C4-2B (cell line): Measurements from ENCODE around the gene PLPP4.

Source experiments
- ZFX ChIP-seq: fragments of 450-650 bp; IDR thresholded peaks from 2 replicates; pipeline ENCODE4 v1.6.1; 2017
- TF ChIP-seq, protein P1 (sequence below): fragments of 450-650 bp; conservative IDR thresholded peaks from 2 replicates; pipeline ENCODE4 v1.5.1; 2017; ENCODE audit warnings: mild to moderate bottlenecking

DNA sequence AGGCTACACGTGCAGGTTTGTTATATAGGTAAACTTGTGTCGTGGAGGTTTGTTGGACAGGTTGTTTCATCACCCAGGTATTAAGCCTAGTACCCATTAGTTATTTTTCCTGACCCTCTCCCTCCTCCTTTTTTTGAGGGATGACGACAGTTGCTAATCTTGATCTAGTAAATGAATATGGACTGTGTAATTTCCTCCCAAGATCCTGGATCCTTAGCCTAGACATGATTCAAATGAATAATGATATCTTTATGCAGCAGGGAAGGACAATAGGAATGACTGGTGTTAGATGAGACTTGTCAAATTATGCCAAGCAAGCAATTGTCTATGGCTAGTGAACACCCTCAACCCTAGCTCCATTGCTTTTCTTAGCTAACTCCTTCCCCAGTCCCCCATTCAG, 156.2 kb downstream of the PLPP4 start:
- TF ChIP-seq, protein P1, sequence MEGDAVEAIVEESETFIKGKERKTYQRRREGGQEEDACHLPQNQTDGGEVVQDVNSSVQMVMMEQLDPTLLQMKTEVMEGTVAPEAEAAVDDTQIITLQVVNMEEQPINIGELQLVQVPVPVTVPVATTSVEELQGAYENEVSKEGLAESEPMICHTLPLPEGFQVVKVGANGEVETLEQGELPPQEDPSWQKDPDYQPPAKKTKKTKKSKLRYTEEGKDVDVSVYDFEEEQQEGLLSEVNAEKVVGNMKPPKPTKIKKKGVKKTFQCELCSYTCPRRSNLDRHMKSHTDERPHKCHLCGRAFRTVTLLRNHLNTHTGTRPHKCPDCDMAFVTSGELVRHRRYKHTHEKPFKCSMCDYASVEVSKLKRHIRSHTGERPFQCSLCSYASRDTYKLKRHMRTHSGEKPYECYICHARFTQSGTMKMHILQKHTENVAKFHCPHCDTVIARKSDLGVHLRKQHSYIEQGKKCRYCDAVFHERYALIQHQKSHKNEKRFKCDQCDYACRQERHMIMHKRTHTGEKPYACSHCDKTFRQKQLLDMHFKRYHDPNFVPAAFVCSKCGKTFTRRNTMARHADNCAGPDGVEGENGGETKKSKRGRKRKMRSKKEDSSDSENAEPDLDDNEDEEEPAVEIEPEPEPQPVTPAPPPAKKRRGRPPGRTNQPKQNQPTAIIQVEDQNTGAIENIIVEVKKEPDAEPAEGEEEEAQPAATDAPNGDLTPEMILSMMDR = no peak
- no peak for TF ChIP-seq ZFX
